ENCODE data around the gene MARCHF2.

DNA sequence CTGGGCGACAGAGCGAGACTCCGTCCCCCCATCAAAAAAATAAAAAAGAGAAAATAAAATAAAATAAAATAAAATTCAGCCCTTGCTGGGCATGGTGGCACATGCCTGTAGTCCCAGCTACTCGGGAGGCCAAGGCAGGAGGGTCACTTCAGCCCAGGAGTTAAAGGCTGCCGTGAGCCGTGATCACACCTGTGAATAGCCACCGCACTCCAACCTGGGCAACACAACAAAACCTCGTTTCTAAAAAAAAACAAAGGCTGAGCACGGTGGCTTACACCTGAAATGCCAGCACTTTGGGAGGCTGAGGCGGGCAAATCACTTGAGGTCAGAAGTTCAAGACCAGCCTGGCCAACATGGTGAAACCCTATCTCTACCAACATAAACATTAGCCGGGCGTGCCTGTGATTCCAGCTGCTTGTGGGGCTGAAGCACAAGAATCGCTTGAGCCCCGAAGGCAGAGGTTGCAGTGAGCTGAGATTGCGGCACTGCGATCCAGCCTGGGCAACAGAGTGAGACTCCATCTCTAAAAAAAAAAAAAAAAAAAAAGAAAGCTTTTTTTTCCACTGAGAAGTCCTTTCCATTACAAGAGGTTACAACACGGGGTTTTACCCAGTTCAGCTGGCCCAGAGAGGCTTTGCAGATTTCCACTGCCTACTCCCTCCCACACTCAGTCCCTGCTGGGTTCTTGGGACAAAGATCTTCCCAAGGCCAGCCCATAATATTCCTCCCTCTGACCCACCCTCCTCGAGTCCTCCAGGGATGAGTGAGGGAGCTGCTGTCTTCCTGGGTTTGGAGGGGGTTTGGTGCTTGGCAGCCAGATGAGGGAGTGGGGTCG is 42.7 kb upstream of the MARCHF2 start:
- TF ChIP-seq, protein P1, sequence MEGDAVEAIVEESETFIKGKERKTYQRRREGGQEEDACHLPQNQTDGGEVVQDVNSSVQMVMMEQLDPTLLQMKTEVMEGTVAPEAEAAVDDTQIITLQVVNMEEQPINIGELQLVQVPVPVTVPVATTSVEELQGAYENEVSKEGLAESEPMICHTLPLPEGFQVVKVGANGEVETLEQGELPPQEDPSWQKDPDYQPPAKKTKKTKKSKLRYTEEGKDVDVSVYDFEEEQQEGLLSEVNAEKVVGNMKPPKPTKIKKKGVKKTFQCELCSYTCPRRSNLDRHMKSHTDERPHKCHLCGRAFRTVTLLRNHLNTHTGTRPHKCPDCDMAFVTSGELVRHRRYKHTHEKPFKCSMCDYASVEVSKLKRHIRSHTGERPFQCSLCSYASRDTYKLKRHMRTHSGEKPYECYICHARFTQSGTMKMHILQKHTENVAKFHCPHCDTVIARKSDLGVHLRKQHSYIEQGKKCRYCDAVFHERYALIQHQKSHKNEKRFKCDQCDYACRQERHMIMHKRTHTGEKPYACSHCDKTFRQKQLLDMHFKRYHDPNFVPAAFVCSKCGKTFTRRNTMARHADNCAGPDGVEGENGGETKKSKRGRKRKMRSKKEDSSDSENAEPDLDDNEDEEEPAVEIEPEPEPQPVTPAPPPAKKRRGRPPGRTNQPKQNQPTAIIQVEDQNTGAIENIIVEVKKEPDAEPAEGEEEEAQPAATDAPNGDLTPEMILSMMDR (IDR thresholded peaks at IDR 0.05) = no peak
- TF ChIP-seq ZFX (IDR thresholded peaks at IDR 0.05; ENCODE audit: borderline replicate concordance) = no peak
